Measurements from ENCODE around the gene ACKR1.

ACKR1 gene

DNA sequence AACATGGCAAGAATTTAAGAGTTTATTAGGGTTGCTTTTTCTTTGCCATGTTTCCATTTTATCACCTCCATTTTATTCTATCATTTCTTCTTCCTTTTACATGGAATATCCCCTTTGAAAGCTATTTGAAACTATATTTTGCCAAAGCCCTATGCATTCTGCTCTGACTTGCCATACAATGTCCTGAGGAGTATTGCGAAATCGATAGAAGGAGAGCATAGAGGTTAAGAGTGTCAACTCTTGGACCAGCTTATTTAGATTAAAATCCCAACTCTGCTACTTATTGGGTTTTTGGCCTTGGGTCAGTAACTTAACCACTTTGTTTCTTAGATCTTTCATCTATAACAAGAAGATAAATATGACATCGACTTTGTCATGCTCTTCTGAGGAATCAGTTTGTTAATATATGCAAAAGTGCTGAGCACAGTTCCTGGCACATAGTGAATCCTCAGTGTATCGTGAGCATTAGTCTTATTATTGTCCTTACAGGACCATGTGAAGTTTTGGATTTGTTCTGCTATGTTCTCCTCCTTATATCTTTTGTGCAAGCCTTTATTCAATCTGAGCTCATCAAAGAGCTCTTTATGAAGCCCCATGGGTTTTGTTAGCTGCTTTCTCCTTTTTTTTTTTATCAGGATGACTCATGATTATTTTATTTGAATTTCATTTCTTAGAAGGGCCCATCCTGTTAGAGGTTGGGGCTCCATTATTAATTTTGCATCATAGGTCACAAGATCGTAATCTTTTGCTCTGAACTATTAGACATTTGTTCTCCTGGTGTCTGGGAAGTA lies 17.6 kb downstream of the ACKR1 start:
- DNase-seq (ENCODE audit: low read depth), result no peak

DNA sequence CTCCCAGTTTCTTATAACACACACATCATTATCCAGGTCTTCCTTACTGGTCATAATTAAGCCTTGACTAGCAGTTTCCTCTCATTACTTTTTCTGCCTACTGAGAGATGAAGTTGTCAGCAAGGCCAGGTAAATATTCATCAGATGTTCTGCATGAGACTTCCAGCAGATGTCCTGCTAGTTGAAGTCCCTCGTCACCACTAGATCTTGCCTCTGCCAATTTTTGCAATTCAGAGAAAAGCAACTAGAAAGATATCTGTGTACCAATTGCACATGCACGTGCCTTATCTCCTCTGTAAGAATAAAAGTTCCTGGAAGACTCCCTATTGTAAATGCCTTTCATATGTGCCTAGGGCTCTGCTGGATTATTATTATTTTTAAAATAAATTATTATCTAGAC lies 18.3 kb downstream of the ACKR1 start:
- DNase-seq (ENCODE audit: low read depth), result no peak

DNA sequence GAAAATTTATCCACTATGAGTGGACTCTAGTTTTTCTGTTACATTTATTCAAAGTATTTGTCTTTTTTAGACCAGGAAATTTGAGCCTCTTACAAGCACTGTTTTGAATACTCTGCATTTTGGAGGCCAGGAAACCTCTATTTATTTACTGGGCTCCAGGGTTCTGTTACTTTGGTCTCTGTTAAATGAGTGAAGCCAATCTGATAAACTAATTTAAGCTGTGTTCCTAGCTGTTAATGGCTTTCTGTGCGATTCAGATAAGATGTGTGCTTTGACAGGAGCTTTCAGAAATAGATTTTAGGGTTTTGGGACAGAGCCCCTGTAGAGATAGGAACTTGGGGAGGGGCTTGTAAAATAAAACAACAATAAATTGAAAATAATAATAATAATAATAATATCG lies 23.9 kb downstream of the ACKR1 start:
- DNase-seq (ENCODE audit: low read depth), result no peak

DNA sequence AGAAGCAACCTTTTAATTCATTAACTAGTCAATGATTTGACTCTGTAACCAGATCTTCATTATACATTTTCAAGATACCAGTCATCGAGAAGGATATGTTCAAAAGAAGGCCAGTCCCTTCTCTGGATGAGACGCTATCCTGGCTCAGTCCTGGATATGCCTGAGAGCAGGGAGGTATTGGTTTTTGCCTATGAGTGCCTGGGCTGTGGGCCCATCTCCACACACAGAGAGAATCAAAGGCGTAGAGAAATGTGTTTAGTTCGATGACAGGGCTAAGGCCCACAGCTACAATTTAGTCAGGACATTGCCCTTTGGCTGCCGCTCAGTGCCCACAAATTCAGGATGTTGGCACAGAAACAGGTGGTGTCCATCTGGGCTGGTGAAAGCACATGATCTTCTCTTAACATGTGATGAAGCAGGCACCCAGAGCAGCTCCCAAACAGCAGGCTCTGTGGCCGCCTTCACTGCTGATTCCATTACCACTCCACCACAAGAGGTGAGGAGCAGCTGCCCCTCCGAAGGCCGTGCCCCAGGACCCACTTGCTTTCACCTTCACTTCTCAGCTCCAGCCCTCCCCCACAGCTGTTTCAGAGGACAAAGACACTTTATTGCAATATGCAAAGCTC lies 24.7 kb downstream of the ACKR1 start:
- no peak for DNase-seq (ENCODE audit: low read depth)

DNA sequence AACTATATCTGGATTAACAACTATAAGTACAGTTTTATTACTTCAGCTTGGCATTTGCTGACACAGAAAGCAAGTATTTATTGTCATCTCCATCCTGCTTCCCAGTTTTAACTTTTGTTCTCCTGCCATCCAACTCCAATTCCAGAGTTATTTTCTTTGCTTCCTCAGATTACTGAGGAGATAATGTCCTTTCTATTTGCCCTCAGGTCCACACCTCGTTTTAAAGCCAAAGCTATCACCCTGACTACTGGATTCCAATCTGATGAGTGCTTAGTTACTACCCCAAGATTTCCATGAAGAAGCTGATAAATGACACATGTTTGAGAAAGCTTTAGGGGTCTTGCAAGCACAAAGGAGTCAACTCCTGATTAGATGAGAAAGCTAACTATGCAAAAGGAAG lies 25.2 kb downstream of the ACKR1 start:
- DNase-seq (ENCODE audit: low read depth), result no peak

- no peak for DNase-seq (ENCODE audit: low read depth)
Measured at GRCh38 chr1:159239551-159240220, 35.0 kb downstream of the ACKR1 start.

DNA sequence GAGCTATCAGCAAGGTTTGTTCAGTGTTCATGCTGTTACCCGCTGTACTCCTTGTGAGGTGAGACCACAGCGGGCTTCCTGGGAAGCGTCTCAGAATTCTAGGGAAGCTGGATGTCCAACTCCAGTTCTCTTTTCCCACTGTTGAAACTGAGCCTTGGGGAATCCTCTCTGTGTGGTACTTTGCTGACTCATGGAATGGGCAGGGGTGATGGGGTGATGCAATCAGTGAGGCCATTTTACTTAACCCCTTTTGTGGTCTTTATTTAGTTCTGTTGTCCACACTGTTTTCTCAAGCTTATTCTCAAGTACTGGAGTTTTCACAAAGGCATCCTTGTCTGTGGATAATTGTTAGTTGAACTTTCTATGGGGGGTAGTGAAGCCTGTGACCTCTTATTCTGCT lies 42.6 kb downstream of the ACKR1 start:
- DNase-seq (ENCODE audit: low read depth), result no peak

DNA sequence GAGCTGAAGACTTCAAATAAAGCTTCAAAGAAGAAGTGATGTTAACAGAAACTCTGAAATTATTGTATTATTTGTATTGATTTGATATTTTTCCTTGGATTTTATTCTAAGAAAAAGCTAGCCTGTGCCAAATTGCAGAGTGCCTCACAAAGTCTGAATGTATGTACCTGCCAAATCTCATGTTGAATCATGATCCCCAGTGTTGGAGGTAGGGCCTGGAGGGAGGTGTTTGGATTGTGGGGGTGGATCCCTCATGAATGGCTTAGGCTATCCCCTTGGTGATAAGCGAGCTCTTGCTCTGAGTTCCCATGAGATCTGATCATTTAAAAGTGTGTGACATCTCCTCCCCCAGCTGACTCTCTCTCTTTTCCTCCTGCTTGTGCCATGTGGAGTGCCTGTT lies 43.6 kb downstream of the ACKR1 start:
- no peak for DNase-seq (ENCODE audit: low read depth)

DNA sequence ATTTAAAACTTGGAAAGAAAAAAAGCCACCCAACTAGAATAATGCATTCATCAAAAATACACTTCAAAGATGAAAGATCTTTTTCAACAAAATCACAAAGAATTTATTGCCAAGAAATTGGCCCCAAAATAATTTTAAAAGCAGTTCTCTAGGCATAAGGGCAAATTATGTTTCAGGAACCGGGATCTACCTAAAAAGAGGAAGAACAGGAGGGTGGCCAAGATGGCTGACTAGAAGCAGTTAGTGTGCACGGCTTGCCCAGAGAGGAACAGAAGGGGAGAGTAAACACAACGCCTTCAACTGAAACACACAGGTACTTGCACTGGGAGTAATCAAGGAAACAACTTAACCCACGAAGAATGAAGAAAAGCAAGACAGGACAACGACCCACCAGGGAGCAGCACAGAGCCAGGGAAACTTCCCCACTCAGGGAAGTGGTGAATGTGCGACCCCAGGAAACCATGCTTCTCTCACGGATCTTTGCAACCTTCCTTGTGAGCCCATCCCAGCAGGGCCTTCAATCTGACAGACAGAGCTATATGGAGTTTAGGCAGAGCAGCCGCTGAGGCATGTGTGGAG lies 46.1 kb downstream of the ACKR1 start:
- DNase-seq (ENCODE audit: low read depth), result no peak
